Measurements from ENCODE around the gene UQCRC1.

DNA sequence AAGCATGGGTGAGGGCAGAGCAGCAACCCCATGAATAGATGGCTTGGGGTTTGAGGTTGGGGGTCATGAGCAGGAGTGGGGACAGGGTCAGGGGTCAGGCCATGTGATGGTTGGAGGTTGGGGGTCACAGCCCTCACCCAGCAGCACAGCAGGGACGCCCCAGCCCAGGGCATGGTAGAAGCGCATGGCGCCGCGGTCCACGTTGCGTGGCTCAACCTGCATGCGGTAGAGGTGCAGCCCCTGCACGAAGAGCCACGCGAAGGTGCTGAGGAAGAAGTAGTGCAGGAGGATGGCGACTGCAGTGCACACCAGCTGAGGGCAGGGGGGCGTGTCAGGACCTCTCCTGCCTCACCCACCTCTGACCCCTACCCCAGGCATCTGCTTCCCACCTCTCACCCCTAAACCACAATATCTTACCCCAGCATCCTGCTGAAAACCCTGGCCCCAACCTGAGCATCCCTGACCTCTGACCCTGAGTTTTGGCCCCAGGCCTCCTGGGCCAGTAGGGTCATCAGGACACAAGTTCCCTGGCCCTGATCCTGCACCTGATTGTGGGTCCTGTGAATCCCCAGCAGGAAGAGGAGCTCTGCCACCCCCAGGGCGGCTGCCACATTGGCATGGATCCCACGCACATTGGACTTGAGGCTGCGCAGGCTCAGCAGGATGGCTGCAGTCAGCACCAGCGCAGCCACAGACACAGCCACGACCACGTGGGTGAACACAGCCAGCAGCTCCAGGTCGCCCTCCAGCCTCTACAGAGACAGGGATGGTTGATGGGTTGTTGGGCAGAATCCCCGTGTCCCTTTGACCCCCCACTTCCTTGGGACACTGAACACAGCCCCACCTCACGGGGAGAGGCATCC lies 35.7 kb upstream of the UQCRC1 start:
- TF ChIP-seq, protein P1, sequence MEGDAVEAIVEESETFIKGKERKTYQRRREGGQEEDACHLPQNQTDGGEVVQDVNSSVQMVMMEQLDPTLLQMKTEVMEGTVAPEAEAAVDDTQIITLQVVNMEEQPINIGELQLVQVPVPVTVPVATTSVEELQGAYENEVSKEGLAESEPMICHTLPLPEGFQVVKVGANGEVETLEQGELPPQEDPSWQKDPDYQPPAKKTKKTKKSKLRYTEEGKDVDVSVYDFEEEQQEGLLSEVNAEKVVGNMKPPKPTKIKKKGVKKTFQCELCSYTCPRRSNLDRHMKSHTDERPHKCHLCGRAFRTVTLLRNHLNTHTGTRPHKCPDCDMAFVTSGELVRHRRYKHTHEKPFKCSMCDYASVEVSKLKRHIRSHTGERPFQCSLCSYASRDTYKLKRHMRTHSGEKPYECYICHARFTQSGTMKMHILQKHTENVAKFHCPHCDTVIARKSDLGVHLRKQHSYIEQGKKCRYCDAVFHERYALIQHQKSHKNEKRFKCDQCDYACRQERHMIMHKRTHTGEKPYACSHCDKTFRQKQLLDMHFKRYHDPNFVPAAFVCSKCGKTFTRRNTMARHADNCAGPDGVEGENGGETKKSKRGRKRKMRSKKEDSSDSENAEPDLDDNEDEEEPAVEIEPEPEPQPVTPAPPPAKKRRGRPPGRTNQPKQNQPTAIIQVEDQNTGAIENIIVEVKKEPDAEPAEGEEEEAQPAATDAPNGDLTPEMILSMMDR (IDR thresholded peaks at IDR 0.05), result no peak
- no peak for TF ChIP-seq POLR2A (IDR thresholded peaks at IDR 0.05)
